Brain microvascular endothelial cell (primary cell): ENCODE data around the gene SPATA1.

Experiments
- DNase-seq: peaks from one replicate; pipeline ENCODE4 v3.0.0-alpha.2; 2020
- H3K27ac ChIP-seq: fragments of 250-450 bp; sonication (Bioruptor Pico); 2 replicates; pipeline ENCODE4 v1.5.1; 2020; ENCODE audit warnings: mild to moderate bottlenecking, moderate library complexity
- H3K27me3 ChIP-seq: fragments of 250-450 bp; sonication (Bioruptor Pico); replicated peaks from 2 replicates; pipeline ENCODE4 v1.5.1; 2020; ENCODE audit warnings: mild to moderate bottlenecking
- H3K36me3 ChIP-seq: fragments of 250-450 bp; sonication (Bioruptor Pico); replicated peaks from 2 replicates; pipeline ENCODE4 v1.5.1; 2020; ENCODE audit warnings: mild to moderate bottlenecking
- H3K4me3 ChIP-seq: 2 replicates; pipeline ENCODE4 v1.5.1; 2011; ENCODE audit warnings: low read depth, mild to moderate bottlenecking, control low read depth, low read length, moderate library complexity
- in situ Hi-C: cut with HindIII; loops from 2 replicates; pipeline ENCODE4 v1.10.0; 2017; ENCODE audit warnings: low sequenced_read_pairs, low pct_ligation_motif_present
- TF ChIP-seq, protein P1 (sequence below): IDR thresholded peaks from 2 replicates; pipeline ENCODE4 v1.5.1; 2011; ENCODE audit warnings: low read depth, mild to moderate bottlenecking, moderate library complexity, low read length, control low read depth, inconsistent platforms; ENCODE audit errors: missing control alignments

SPATA1 gene

DNA sequence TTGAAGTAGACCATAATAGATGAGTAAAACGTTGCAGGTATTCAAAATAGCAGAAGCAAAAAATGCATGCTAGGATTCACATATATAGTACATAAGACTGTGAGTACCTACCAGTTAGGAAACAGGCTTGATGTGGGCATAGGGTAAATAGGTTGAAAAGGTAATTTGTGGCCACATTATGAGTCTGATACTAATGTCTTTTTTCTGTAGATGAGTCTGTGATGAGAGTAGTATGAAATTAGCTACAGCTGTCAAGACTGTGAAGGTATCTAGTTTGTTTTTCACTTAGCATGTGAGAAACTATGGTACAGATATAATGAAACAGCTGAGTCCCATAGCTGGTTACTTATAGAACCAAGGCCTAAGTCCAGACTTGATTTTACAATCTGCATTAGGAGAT lies 12.4 kb upstream of the SPATA1 start:
- H3K4me3 ChIP-seq = no peak overlapping the region
- in situ Hi-C loops = loop anchor here (25.0 kb wide), 1 partner anchor 119 kb away; no protein-coding TSS in a partner anchor
- no peaks in the 10 kb centered on the region for H3K27me3 ChIP-seq
- TF ChIP-seq, protein P1, sequence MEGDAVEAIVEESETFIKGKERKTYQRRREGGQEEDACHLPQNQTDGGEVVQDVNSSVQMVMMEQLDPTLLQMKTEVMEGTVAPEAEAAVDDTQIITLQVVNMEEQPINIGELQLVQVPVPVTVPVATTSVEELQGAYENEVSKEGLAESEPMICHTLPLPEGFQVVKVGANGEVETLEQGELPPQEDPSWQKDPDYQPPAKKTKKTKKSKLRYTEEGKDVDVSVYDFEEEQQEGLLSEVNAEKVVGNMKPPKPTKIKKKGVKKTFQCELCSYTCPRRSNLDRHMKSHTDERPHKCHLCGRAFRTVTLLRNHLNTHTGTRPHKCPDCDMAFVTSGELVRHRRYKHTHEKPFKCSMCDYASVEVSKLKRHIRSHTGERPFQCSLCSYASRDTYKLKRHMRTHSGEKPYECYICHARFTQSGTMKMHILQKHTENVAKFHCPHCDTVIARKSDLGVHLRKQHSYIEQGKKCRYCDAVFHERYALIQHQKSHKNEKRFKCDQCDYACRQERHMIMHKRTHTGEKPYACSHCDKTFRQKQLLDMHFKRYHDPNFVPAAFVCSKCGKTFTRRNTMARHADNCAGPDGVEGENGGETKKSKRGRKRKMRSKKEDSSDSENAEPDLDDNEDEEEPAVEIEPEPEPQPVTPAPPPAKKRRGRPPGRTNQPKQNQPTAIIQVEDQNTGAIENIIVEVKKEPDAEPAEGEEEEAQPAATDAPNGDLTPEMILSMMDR = no peak
- DNase-seq = no peak
- H3K36me3 ChIP-seq = peaks cover 40% of the 10 kb centered on the region
- H3K27ac ChIP-seq = no peak overlapping the region

DNA sequence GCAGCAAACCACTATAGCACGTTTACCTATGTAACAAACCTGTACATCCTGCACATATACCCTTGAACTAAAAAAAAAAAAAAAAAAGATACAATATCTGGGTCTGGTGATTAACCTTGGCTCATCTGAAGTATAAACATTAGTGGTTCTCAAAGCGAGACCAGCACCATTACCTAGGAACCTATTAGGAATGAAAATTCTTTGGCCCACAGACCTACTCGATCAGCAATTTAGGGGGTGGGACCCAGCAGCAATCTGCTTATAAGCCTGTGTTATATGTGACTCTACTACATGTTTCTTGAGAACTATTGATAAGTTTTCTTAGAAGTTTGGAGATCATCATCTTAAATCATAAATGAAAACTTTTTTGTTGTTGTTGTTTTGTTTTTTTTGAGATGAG lies 9.7 kb upstream of the SPATA1 start:
- TF ChIP-seq, protein P1 = no peak
- H3K27ac ChIP-seq = no peak overlapping the region
- no peak overlapping the region for H3K4me3 ChIP-seq
- no peak for DNase-seq
- H3K27me3 ChIP-seq = no peaks in the 10 kb centered on the region
- H3K36me3 ChIP-seq = peaks cover 42% of the 10 kb centered on the region
- in situ Hi-C loops = loop anchor here (25.0 kb wide), 1 partner anchor 116 kb away; no protein-coding TSS in a partner anchor

GRCh38 chr1:84497631-84498275 lies 8.4 kb upstream of the SPATA1 start:
- in situ Hi-C loops = loop anchor here (25.0 kb wide), 1 partner anchor 115 kb away; no protein-coding TSS in a partner anchor
- Histone ChIP-seq H3K4me3 (no peak overlapping the region), H3K36me3 (peaks cover 38% of the 10 kb centered on the region), H3K27me3 (no peaks in the 10 kb centered on the region), H3K27ac (no peak overlapping the region)
- no peak for DNase-seq
- TF ChIP-seq, protein P1 = no peak

GRCh38 chr1:84502927-84503326 lies 3.3 kb upstream of the SPATA1 start:
- in situ Hi-C loops = no loop called here
- TF ChIP-seq, protein P1 = no peak
- no peak for DNase-seq
- Histone ChIP-seq H3K27ac (no peak overlapping the region), H3K4me3 (no peak overlapping the region), H3K27me3 (no peaks in the 10 kb centered on the region), H3K36me3 (peaks cover 16% of the 10 kb centered on the region)

DNA sequence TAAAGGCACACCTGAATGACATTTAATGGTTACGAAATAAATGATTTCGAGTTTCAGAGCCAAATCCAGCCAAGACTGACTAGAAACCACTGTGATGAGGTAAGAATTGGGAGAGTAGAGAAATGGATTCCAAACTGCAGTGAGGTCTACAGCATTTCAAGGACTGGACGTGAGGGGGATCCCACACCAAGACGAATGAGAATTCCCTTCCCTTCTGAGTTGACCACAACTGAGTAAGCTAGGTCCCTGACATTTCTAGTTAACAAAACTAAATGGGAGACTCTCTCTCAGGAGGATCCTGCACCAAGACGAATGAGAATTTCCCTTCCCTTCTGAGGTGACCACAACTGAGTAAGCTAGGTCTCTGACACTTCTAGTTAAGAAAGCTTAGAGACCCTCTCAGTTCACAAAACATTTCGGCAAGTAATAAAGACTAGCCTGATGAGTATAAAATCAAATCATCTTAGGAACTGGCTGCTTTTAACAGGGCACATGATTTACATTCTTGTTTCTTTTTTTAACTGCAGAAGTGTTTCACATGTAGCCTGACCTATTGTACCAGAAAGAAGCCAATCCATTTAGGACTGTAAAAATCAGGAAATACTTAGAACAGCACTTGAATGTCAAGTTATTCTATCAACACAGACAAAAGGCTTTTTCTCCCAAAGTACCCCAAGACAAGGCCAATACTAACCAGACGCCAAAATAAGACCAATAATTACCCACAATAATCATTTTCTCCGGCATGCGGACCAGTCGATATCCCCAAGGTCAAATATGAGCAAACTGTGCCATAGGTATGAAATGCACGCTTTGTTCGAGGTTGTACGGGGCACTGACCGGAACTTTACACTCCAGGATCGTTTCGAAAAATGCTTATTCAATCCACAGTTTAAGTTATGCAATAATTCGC lies 1.4 kb upstream of the SPATA1 start:
- H3K27me3 ChIP-seq = no peaks in the 10 kb centered on the region
- TF ChIP-seq, protein P1 = peak; percentile 52
- H3K4me3 ChIP-seq = peak overlapping the region; percentile 91
- DNase-seq = peak; percentile 58
- in situ Hi-C loops = no loop called here
- H3K27ac ChIP-seq = peak overlapping the region; percentile 93
- H3K36me3 ChIP-seq = peaks cover 6% of the 10 kb centered on the region
